GM23338 (cell line): ENCODE data around the gene SH3GL3. TPM values are rescaled to one million over a fixed set of nuclear protein-coding genes. Genes with fewer than 3 reads are reported as not detected.

Source experiments
- ATAC-seq: fragments of 200-7000 bp; cut with Tn5 transposase; 3 replicates; pipeline ENCODE4 v1.9.1; 2020
- DNase-seq: peaks from one replicate; pipeline ENCODE4 v3.0.0-alpha.2; 2015; ENCODE audit warnings: low spot score
- H2AFZ ChIP-seq: fragments of 200-600 bp; sonication (generic); 2 replicates; pipeline ENCODE4 v1.8.0; 2016; ENCODE audit warnings: antibody characterized with exemption, mild to moderate bottlenecking, moderate library complexity
- H3F3A ChIP-seq: fragments of 200-600 bp; sonication (generic); replicated peaks from 2 replicates; pipeline ENCODE4 v1.8.0; 2017; ENCODE audit warnings: antibody characterized with exemption, mixed run types, low read depth
- H3K27ac ChIP-seq: fragments of 200-600 bp; sonication (generic); 2 replicates; pipeline ENCODE4 v1.6.1; 2016; ENCODE audit warnings: low read depth
- H3K27me3 ChIP-seq: fragments of 200-600 bp; sonication (generic); 2 replicates; pipeline ENCODE4 v1.8.0; 2016; ENCODE audit warnings: mild to moderate bottlenecking, mixed run types, moderate library complexity; ENCODE audit not compliant: insufficient read depth
- H3K36me3 ChIP-seq: fragments of 200-600 bp; sonication (generic); 2 replicates; pipeline ENCODE4 v1.8.0; 2016; ENCODE audit warnings: mild to moderate bottlenecking; ENCODE audit not compliant: insufficient read depth
- H3K4me1 ChIP-seq: fragments of 200-600 bp; sonication (generic); 2 replicates; pipeline ENCODE4 v1.8.0; 2016; ENCODE audit warnings: mild to moderate bottlenecking, moderate library complexity; ENCODE audit not compliant: insufficient read depth
- H3K4me2 ChIP-seq: fragments of 200-600 bp; sonication (generic); 2 replicates; pipeline ENCODE4 v1.7.1; 2017; ENCODE audit warnings: mixed run types
- H3K4me3 ChIP-seq: fragments of 200-600 bp; sonication (generic); 2 replicates; pipeline ENCODE4 v1.6.1; 2016; ENCODE audit warnings: mixed run types
- H3K79me2 ChIP-seq: fragments of 200-600 bp; sonication (generic); replicated peaks from 2 replicates; pipeline ENCODE4 v1.8.0; 2017; ENCODE audit warnings: mild to moderate bottlenecking; ENCODE audit not compliant: insufficient read depth
- H3K9me2 ChIP-seq: fragments of 200-600 bp; sonication (generic); 2 replicates; pipeline ENCODE4 v1.8.0; 2017; ENCODE audit not compliant: insufficient read depth
- H4K20me1 ChIP-seq: fragments of 200-600 bp; sonication (generic); replicated peaks from 2 replicates; pipeline ENCODE4 v1.8.0; 2017; ENCODE audit warnings: mild to moderate bottlenecking; ENCODE audit not compliant: insufficient read depth
- H3K27ac Mint-ChIP-seq: 2 replicates; pipeline ENCODE4 v1.8.0; 2020; ENCODE audit warnings: inconsistent platforms, mild to moderate bottlenecking, moderate library complexity, mixed read lengths
- H3K27me3 Mint-ChIP-seq: 3 replicates; pipeline ENCODE4 v1.8.0; 2022; ENCODE audit warnings: low read depth, mild to moderate bottlenecking, moderate library complexity, mixed read lengths, inconsistent platforms; ENCODE audit not compliant: insufficient read depth, poor library complexity
- H3K36me3 Mint-ChIP-seq: 3 replicates; pipeline ENCODE4 v1.8.0; 2021; ENCODE audit warnings: low read depth, mild to moderate bottlenecking, inconsistent platforms, moderate library complexity, mixed read lengths
- H3K4me1 Mint-ChIP-seq: 3 replicates; pipeline ENCODE4 v1.8.0; 2020; ENCODE audit warnings: mild to moderate bottlenecking, inconsistent platforms, mixed read lengths
- H3K4me3 Mint-ChIP-seq: 3 replicates; pipeline ENCODE4 v1.8.0; 2021; ENCODE audit warnings: moderate library complexity, mild to moderate bottlenecking, inconsistent platforms, mixed read lengths
- H3K9me3 Mint-ChIP-seq: 3 replicates; pipeline ENCODE4 v1.8.0; 2020; ENCODE audit warnings: moderate library complexity, mild to moderate bottlenecking, inconsistent platforms, mixed read lengths
- CTCF ChIP-seq, 2 experiments: fragments of 200-600 bp in 1 of 2; sonication (generic) in 1 of 2; conservative IDR thresholded peaks; 2 replicates each; pipeline versions ENCODE4 v1.5.1 to v1.6.1; 2016 to 2017; ENCODE audit warnings: antibody characterized with exemption in 2 of 2, low read depth in 2 of 2, mild to moderate bottlenecking in 2 of 2, moderate library complexity in 1 of 2
- ETS1 ChIP-seq: IDR thresholded peaks from 2 replicates; pipeline ENCODE4 v1.6.1; 2016; ENCODE audit warnings: antibody characterized with exemption
- EZH2phosphoT487 ChIP-seq: fragments of 200-600 bp; sonication (generic); IDR thresholded peaks from one replicate; pipeline ENCODE4 v1.8.1; 2018; ENCODE audit warnings: antibody characterized with exemption; ENCODE audit not compliant: unreplicated experiment
- NANOG ChIP-seq: IDR thresholded peaks from 2 replicates; pipeline ENCODE4 v1.6.1; 2016; ENCODE audit warnings: antibody characterized with exemption, borderline replicate concordance
- REST ChIP-seq: IDR thresholded peaks from one replicate; pipeline ENCODE4 v1.6.1; 2018; ENCODE audit warnings: antibody characterized with exemption; ENCODE audit not compliant: unreplicated experiment
- STAT1 ChIP-seq: IDR thresholded peaks from one replicate; pipeline ENCODE4 v1.6.1; 2016; ENCODE audit warnings: antibody characterized with exemption; ENCODE audit not compliant: unreplicated experiment
- ZNF114 ChIP-seq: fragments of 250-450 bp; sonication (Bioruptor Pico); IDR thresholded peaks from 2 replicates; pipeline ENCODE4 v1.5.0; 2020; ENCODE audit warnings: mild to moderate bottlenecking, moderate library complexity
- ZNF331 ChIP-seq: fragments of 250-450 bp; sonication (Bioruptor Pico); IDR thresholded peaks from 2 replicates; pipeline ENCODE4 v1.5.0; 2020; ENCODE audit warnings: low read depth, mild to moderate bottlenecking, moderate library complexity
- ZNF462 ChIP-seq: fragments of 250-450 bp; sonication (Bioruptor Pico); IDR thresholded peaks from 2 replicates; pipeline ENCODE4 v1.5.0; 2020; ENCODE audit warnings: mild to moderate bottlenecking, moderate library complexity
- polyA plus RNA-seq: library from polyadenylated mRNA; unstranded; fragments of >200 nt; fragmentation: Nextera tagmentation; extraction: Ambion mirVana; gene quantifications from 2 replicates; pipeline ENCODE4 v1.2.1, GENCODE V29; 2016
- total RNA-seq: library from RNA; depleted of rRNA; stranded (reverse); fragments of >200 nt; shearing (Covaris generic); gene quantifications from 2 replicates; pipeline ENCODE4 v1.2.3, GENCODE V29; 2014

SH3GL3 gene
- total and polyA plus RNA-seq, 2 experiments from 2014 or later = 15.9 to 21.1 TPM

GRCh38 chr15:83489690-83490089 is 42.5 kb downstream of the SH3GL3 start (continued):
- TF ChIP-seq ZNF462 (CRISPR knock-in tag) (no peak), ZNF331 (CRISPR knock-in tag) (no peak), ETS1 (no peak), REST (no peak)

- DNase-seq (no peak), ATAC-seq (no peak)
- no peak overlapping the region for H3K27ac Mint-ChIP-seq
- H3K4me3 ChIP-seq = no peak overlapping the region
- no peaks in the 10 kb centered on the region for H3K4me1 ChIP-seq
- no peaks in the 10 kb centered on the region for H3F3A ChIP-seq
- H3K4me3 Mint-ChIP-seq = no peak overlapping the region
- H3K79me2 ChIP-seq = no peaks in the 10 kb centered on the region
- H3K27me3 ChIP-seq = no peaks in the 10 kb centered on the region
- H3K27me3 Mint-ChIP-seq = peaks cover 2% of the 10 kb centered on the region
- no peaks in the 10 kb centered on the region for H3K36me3 ChIP-seq
- no peak overlapping the region for H3K4me2 ChIP-seq
- H3K36me3 Mint-ChIP-seq = peaks cover 12% of the 10 kb centered on the region
- no peak overlapping the region for H2AFZ ChIP-seq
- H4K20me1 ChIP-seq = no peaks in the 10 kb centered on the region
- H3K4me1 Mint-ChIP-seq = no peaks in the 10 kb centered on the region; the same call in 2 of the 3 replicates
- no peaks in the 10 kb centered on the region; the same call in 2 of the 3 replicates for H3K9me3 Mint-ChIP-seq
- H3K27ac ChIP-seq = no peak overlapping the region
- no peaks in the 10 kb centered on the region for H3K9me2 ChIP-seq
- no peak for TF ChIP-seq CTCF (conservative IDR thresholded peaks at IDR 0.05; ENCODE audit: low read depth in 2 of 2)
- no peak for TF ChIP-seq ZNF114 (CRISPR knock-in tag)
- no peak for TF ChIP-seq REST
- TF ChIP-seq NANOG = no peak
- no peak for TF ChIP-seq EZH2phosphoT487
- no peak for TF ChIP-seq STAT1
These were observed 44.3 kb downstream of the SH3GL3 start for GRCh38 chr15:83491486-83491885.
